PFSK-1 (cell line): ENCODE results near the gene AP3B1.

Experiments
- POLR2AphosphoS5 ChIP-seq: IDR thresholded peaks from 2 replicates; pipeline ENCODE4 v1.6.1; 2012; ENCODE audit warnings: low read depth, mild to moderate bottlenecking, control low read depth, low read length, moderate library complexity
- TAF1 ChIP-seq: IDR thresholded peaks from 2 replicates; pipeline ENCODE4 v1.6.1; 2012; ENCODE audit warnings: low read length, control low read depth, borderline replicate concordance; ENCODE audit not compliant: insufficient read depth
- TF ChIP-seq, protein P1 (sequence below), 2 experiments: IDR thresholded peaks; 2 replicates each; pipeline versions ENCODE4 v1.6.1 to v1.8.0; 2011 to 2012; ENCODE audit warnings: low read depth in 2 of 2, low read length in 2 of 2, control low read depth in 1 of 2, inconsistent platforms in 1 of 2, mild to moderate bottlenecking in 1 of 2, moderate library complexity in 1 of 2; ENCODE audit not compliant: insufficient read depth in 1 of 2

GRCh38 chr5:78129597-78129996 is 164.9 kb downstream of the AP3B1 start:
- no peak for TF ChIP-seq TAF1
- TF ChIP-seq POLR2AphosphoS5, result no peak
- TF ChIP-seq, protein P1, sequence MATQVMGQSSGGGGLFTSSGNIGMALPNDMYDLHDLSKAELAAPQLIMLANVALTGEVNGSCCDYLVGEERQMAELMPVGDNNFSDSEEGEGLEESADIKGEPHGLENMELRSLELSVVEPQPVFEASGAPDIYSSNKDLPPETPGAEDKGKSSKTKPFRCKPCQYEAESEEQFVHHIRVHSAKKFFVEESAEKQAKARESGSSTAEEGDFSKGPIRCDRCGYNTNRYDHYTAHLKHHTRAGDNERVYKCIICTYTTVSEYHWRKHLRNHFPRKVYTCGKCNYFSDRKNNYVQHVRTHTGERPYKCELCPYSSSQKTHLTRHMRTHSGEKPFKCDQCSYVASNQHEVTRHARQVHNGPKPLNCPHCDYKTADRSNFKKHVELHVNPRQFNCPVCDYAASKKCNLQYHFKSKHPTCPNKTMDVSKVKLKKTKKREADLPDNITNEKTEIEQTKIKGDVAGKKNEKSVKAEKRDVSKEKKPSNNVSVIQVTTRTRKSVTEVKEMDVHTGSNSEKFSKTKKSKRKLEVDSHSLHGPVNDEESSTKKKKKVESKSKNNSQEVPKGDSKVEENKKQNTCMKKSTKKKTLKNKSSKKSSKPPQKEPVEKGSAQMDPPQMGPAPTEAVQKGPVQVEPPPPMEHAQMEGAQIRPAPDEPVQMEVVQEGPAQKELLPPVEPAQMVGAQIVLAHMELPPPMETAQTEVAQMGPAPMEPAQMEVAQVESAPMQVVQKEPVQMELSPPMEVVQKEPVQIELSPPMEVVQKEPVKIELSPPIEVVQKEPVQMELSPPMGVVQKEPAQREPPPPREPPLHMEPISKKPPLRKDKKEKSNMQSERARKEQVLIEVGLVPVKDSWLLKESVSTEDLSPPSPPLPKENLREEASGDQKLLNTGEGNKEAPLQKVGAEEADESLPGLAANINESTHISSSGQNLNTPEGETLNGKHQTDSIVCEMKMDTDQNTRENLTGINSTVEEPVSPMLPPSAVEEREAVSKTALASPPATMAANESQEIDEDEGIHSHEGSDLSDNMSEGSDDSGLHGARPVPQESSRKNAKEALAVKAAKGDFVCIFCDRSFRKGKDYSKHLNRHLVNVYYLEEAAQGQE (IDR thresholded peaks at IDR 0.05; ENCODE audit: insufficient read depth in 1 of 2, low read depth in 2 of 2, low read length in 2 of 2), result no peak
